H9 (cell line): ENCODE data around the gene C11orf58. TPM values are rescaled to one million over a fixed set of nuclear protein-coding genes. Genes with fewer than 3 reads are reported as not detected.
A peak's percentile ranks its signal among the peaks of the same experiment; 100 is the strongest.

Experiments used
- DNase-seq: peaks from one replicate; pipeline ENCODE4 v3.0.0-alpha.2; 2017
- H2AFZ ChIP-seq: one replicate; pipeline ENCODE4 v1.6.1; 2013; ENCODE audit warnings: mild to moderate bottlenecking, low read length, control low read depth, moderate library complexity
- H2AK5ac ChIP-seq: 2 replicates; pipeline ENCODE4 v1.6.1; 2013; ENCODE audit warnings: low read length, control low read depth, mixed read lengths; ENCODE audit not compliant: insufficient read length
- H2BK120ac ChIP-seq: one replicate; pipeline ENCODE4 v1.6.1; 2013; ENCODE audit warnings: low read depth, mild to moderate bottlenecking, low read length, control low read depth, inconsistent platforms; ENCODE audit not compliant: poor library complexity, severe bottlenecking
- H2BK12ac ChIP-seq: 2 replicates; pipeline ENCODE4 v1.6.1; 2013; ENCODE audit warnings: low read length, control low read depth, mixed read lengths, low read depth; ENCODE audit not compliant: insufficient read length
- H2BK15ac ChIP-seq: 2 replicates; pipeline ENCODE4 v1.6.1; 2013; ENCODE audit warnings: low read depth, low read length, control low read depth
- H2BK20ac ChIP-seq: one replicate; pipeline ENCODE4 v1.6.1; 2013; ENCODE audit warnings: low read depth, mild to moderate bottlenecking, low read length, control low read depth, inconsistent platforms; ENCODE audit not compliant: poor library complexity, severe bottlenecking
- H2BK5ac ChIP-seq: 2 replicates; pipeline ENCODE4 v1.6.1; 2013; ENCODE audit warnings: low read length, control low read depth, mixed read lengths; ENCODE audit not compliant: insufficient read length
- H3K14ac ChIP-seq: 2 replicates; pipeline ENCODE4 v1.6.1; 2013; ENCODE audit warnings: low read length, control low read depth; ENCODE audit not compliant: insufficient read depth
- H3K18ac ChIP-seq: 2 replicates; pipeline ENCODE4 v1.6.1; 2013; ENCODE audit warnings: low read depth, mild to moderate bottlenecking, mixed read lengths, low read length, control low read depth; ENCODE audit not compliant: insufficient read length
- H3K23ac ChIP-seq: 2 replicates; pipeline ENCODE4 v1.6.1; 2013; ENCODE audit warnings: low read length, control low read depth, mixed read lengths, low read depth; ENCODE audit not compliant: insufficient read length
- H3K23me2 ChIP-seq: 2 replicates; pipeline ENCODE4 v1.6.1; 2013; ENCODE audit warnings: low read depth, mild to moderate bottlenecking, mixed read lengths, low read length, control low read depth; ENCODE audit not compliant: insufficient read length, poor library complexity, severe bottlenecking
- H3K27ac ChIP-seq: 2 replicates; pipeline ENCODE4 v1.5.1; 2013; ENCODE audit warnings: low read length, control low read depth, mixed read lengths, low read depth; ENCODE audit not compliant: insufficient read length
- H3K27me3 ChIP-seq: 2 replicates; pipeline ENCODE4 v1.6.1; 2013; ENCODE audit warnings: low read length, control low read depth, inconsistent platforms; ENCODE audit not compliant: insufficient read depth
- H3K4ac ChIP-seq: 2 replicates; pipeline ENCODE4 v1.6.1; 2013; ENCODE audit warnings: low read depth, mild to moderate bottlenecking, control low read depth, inconsistent platforms, low read length, moderate library complexity
- H3K4me1 ChIP-seq: 2 replicates; pipeline ENCODE4 v1.6.1; 2013; ENCODE audit warnings: low read length, control low read depth, inconsistent platforms; ENCODE audit not compliant: insufficient read depth
- H3K4me2 ChIP-seq: 2 replicates; pipeline ENCODE4 v1.6.1; 2013; ENCODE audit warnings: low read length, control low read depth, mixed read lengths; ENCODE audit not compliant: insufficient read length, insufficient read depth
- H3K56ac ChIP-seq: 2 replicates; pipeline ENCODE4 v1.6.1; 2013; ENCODE audit warnings: low read depth, mild to moderate bottlenecking, mixed read lengths, low read length, control low read depth; ENCODE audit not compliant: insufficient read length
- H3K79me1 ChIP-seq: 2 replicates; pipeline ENCODE4 v1.6.1; 2013; ENCODE audit warnings: low read depth, mild to moderate bottlenecking, moderate library complexity, low read length, control low read depth, inconsistent platforms; ENCODE audit not compliant: insufficient read depth, poor library complexity, severe bottlenecking
- H3K79me2 ChIP-seq: 2 replicates; pipeline ENCODE4 v1.6.1; 2013; ENCODE audit warnings: low read length, control low read depth, inconsistent platforms; ENCODE audit not compliant: insufficient read depth
- H3K9ac ChIP-seq: 2 replicates; pipeline ENCODE4 v1.6.1; 2013; ENCODE audit warnings: low read length, control low read depth, mixed read lengths; ENCODE audit not compliant: insufficient read length; ENCODE audit errors: extremely low read depth
- H3K9me3 ChIP-seq: one replicate; pipeline ENCODE4 v1.6.1; 2013; ENCODE audit warnings: low read depth, low read length, inconsistent platforms; ENCODE audit not compliant: control insufficient read depth
- H3T11ph ChIP-seq: one replicate; pipeline ENCODE4 v1.6.1; 2013; ENCODE audit warnings: mild to moderate bottlenecking, low read length, control low read depth, inconsistent platforms
- H4K20me1 ChIP-seq: one replicate; pipeline ENCODE4 v1.6.1; 2013; ENCODE audit not compliant: control insufficient read depth, insufficient read length, insufficient read depth
- H4K5ac ChIP-seq: 2 replicates; pipeline ENCODE4 v1.6.1; 2013; ENCODE audit warnings: low read depth, mild to moderate bottlenecking, mixed read lengths, low read length, control low read depth; ENCODE audit not compliant: insufficient read length
- H4K8ac ChIP-seq: replicated peaks from 2 replicates; pipeline ENCODE4 v1.6.1; 2013; ENCODE audit warnings: low read length, control low read depth, mixed read lengths, low read depth; ENCODE audit not compliant: insufficient read length
- H4K91ac ChIP-seq: 2 replicates; pipeline ENCODE4 v1.6.1; 2013; ENCODE audit warnings: low read depth, mild to moderate bottlenecking, moderate library complexity, mixed read lengths, low read length, control low read depth; ENCODE audit not compliant: insufficient read length
- H3K27ac Mint-ChIP-seq, 3 experiments: 2 replicates in 2 of 3; 3 replicates in 1 of 3; pipeline ENCODE4 v1.8.0; 2020 to 2021; ENCODE audit warnings: mixed read lengths in 3 of 3, mild to moderate bottlenecking in 1 of 3, moderate library complexity in 1 of 3
- H3K27me3 Mint-ChIP-seq: 2 replicates; pipeline ENCODE4 v1.8.0; 2021; ENCODE audit warnings: low read depth, mild to moderate bottlenecking, moderate library complexity, mixed read lengths
- H3K36me3 Mint-ChIP-seq, 3 experiments: 2 replicates in 2 of 3; 3 replicates in 1 of 3; pipeline ENCODE4 v1.8.0; 2020 to 2021; ENCODE audit warnings: low read depth in 3 of 3, mixed read lengths in 3 of 3; ENCODE audit not compliant: insufficient read depth in 1 of 3
- H3K4me1 Mint-ChIP-seq, 2 experiments: 2 replicates each; pipeline ENCODE4 v1.8.0; 2020; ENCODE audit warnings: mixed read lengths in 2 of 2
- H3K4me3 Mint-ChIP-seq, 2 experiments: 2 replicates in 1 of 2; 3 replicates in 1 of 2; pipeline ENCODE4 v1.8.0; 2020 to 2021; ENCODE audit warnings: mild to moderate bottlenecking in 2 of 2, mixed read lengths in 2 of 2, moderate library complexity in 1 of 2
- H3K9me3 Mint-ChIP-seq, 2 experiments: 2 replicates in 1 of 2; 3 replicates in 1 of 2; pipeline ENCODE4 v1.8.0; 2020; ENCODE audit warnings: mild to moderate bottlenecking in 2 of 2, mixed read lengths in 2 of 2, moderate library complexity in 1 of 2
- CTCF ChIP-seq: fragments of 200-600 bp; sonication (generic); conservative IDR thresholded peaks from 3 replicates; pipeline ENCODE4 v1.8.0; 2021; ENCODE audit warnings: antibody characterized with exemption, mild to moderate bottlenecking
- WGBS: extraction: QIAGEN DNeasy Blood & Tissue Kit; methylation state at CpG from one replicate; pipeline ENCODE4 v1.1.7; 2013; ENCODE audit warnings: missing lambda C conversion rate, low lambda C conversion rate, mixed read lengths; ENCODE audit not compliant: insufficient read length; ENCODE audit errors: extremely low coverage; 5-methylcytosine and 5-hydroxymethylcytosine counted together
- total RNA-seq: library from RNA; stranded (reverse); gene quantifications from 2 replicates; pipeline ENCODE4 v1.2.1, GENCODE V29; 2021

C11orf58 gene
- total RNA-seq, 1 experiment from 2014 or later: 169 TPM

- Histone ChIP-seq H3K79me1 (no peaks in the 10 kb centered on the region), H2AK5ac (no peak overlapping the region), H2BK15ac (no peak overlapping the region), H2BK20ac (no peak overlapping the region), H3T11ph (no peak overlapping the region), H4K5ac (no peak overlapping the region), H2BK5ac (no peak overlapping the region), H2BK12ac (no peak overlapping the region), H3K27ac (no peak overlapping the region), H3K23ac (no peak overlapping the region), H2BK120ac (no peak overlapping the region), H3K4me1 (no peaks in the 10 kb centered on the region), H3K4me2 (no peak overlapping the region), H3K9ac (no peak overlapping the region), H4K20me1 (no peaks in the 10 kb centered on the region), H3K14ac (no peak overlapping the region), H3K56ac (no peak overlapping the region), H4K91ac (no peak overlapping the region), H3K9me3 (no peaks in the 10 kb centered on the region), H3K79me2 (no peaks in the 10 kb centered on the region), H4K8ac (no peak overlapping the region), H3K23me2 (no peaks in the 10 kb centered on the region), H3K27me3 (no peaks in the 10 kb centered on the region), H3K4ac (no peak overlapping the region), H3K18ac (no peak overlapping the region), H2AFZ (no peak overlapping the region)
- no peak for DNase-seq
- Mint-ChIP-seq H3K4me3 (no peak overlapping the region), H3K4me1 (peaks cover 17 to 19% of the 10 kb centered on the region in 2 experiments), H3K36me3 (peaks cover 0 to 4% (median 4%) of the 10 kb centered on the region in 3 experiments; a peak in 4 of 7 replicates), H3K27me3 (no peaks in the 10 kb centered on the region), H3K9me3 (no peaks in the 10 kb centered on the region), H3K27ac (peak overlapping the region in 1 of 3 experiments; percentile 13; a peak in 1 of 7 replicates)
- no peak for TF ChIP-seq CTCF
- WGBS: no CpG with 5 or more reads among the region's 6 CpGs
Measured at GRCh38 chr11:16786131-16786530, 47.7 kb downstream of the C11orf58 start.
